Measurements from ENCODE around the gene CCDC136.

The CCDC136 gene

GRCh38 chr7:128805225-128805624, 13.5 kb downstream of the CCDC136 start:
- DNase-seq (ENCODE audit: low read depth): no peak

- DNase-seq (ENCODE audit: low read depth): no peak
Measured at GRCh38 chr7:128807191-128807590, 15.4 kb downstream of the CCDC136 start.

- no peak for DNase-seq (ENCODE audit: low read depth)
Measured at GRCh38 chr7:128809363-128809762, 17.6 kb downstream of the CCDC136 start.

GRCh38 chr7:128810473-128810872, 18.7 kb downstream of the CCDC136 start:
- no peak for DNase-seq (ENCODE audit: low read depth)

- no peak for DNase-seq (ENCODE audit: low read depth)
Measured at GRCh38 chr7:128810997-128811396, 19.2 kb downstream of the CCDC136 start.

GRCh38 chr7:128811631-128812430, 20.1 kb downstream of the CCDC136 start:
- DNase-seq (ENCODE audit: low read depth): no peak

GRCh38 chr7:128812514-128813168, 20.9 kb downstream of the CCDC136 start:
- DNase-seq (ENCODE audit: low read depth): no peak

GRCh38 chr7:128814499-128814898, 22.7 kb downstream of the CCDC136 start:
- no peak for DNase-seq (ENCODE audit: low read depth)

- DNase-seq (ENCODE audit: low read depth): no peak
Measured at GRCh38 chr7:128815289-128815942, 23.6 kb downstream of the CCDC136 start.

GRCh38 chr7:128818694-128819093, 26.9 kb downstream of the CCDC136 start:
- DNase-seq (ENCODE audit: low read depth): no peak

GRCh38 chr7:128821724-128822123, 30.0 kb downstream of the CCDC136 start:
- no peak for DNase-seq (ENCODE audit: low read depth)

- DNase-seq (ENCODE audit: low read depth): no peak
Measured at GRCh38 chr7:128826512-128826911, 34.7 kb downstream of the CCDC136 start.

- no peak for DNase-seq (ENCODE audit: low read depth)
Measured at GRCh38 chr7:128826916-128827247, 35.1 kb downstream of the CCDC136 start.

- no peak for DNase-seq (ENCODE audit: low read depth)
Measured at GRCh38 chr7:128827248-128827958, 35.6 kb downstream of the CCDC136 start.

- DNase-seq (ENCODE audit: low read depth): no peak
Measured at GRCh38 chr7:128827971-128828711, 36.4 kb downstream of the CCDC136 start.

- DNase-seq (ENCODE audit: low read depth): no peak
Measured at GRCh38 chr7:128829391-128830166, 37.8 kb downstream of the CCDC136 start.

GRCh38 chr7:128830231-128831177, 38.7 kb downstream of the CCDC136 start, which contains the start of gene FLNC:
Gene FLNC (plus strand): TSS chr7:128830406. CDS start chr7:128830638, 232 bp downstream.
- no peak for DNase-seq (ENCODE audit: low read depth)

- DNase-seq (ENCODE audit: low read depth): no peak
Measured at GRCh38 chr7:128831178-128831993, 39.6 kb downstream of the CCDC136 start.

All from T follicular helper cell (primary cell).